LNCaP clone FGC (cell line): Measurements from ENCODE around the gene PSMB1.

Source experiments
- DNase-seq: peaks from one replicate; pipeline ENCODE4 v3.0.0-alpha.2; 2011; ENCODE audit warnings: low read depth
- H3K4me3 ChIP-seq: 2 replicates; pipeline ENCODE4 v1.5.1; 2011; ENCODE audit warnings: mild to moderate bottlenecking, low read depth, low read length, control low read depth
- CTCF ChIP-seq: IDR thresholded peaks from 2 replicates; pipeline ENCODE4 v1.5.1; 2012; ENCODE audit warnings: mild to moderate bottlenecking; ENCODE audit not compliant: control insufficient read depth, insufficient read depth; ENCODE audit errors: extremely low read depth

PSMB1 gene

GRCh38 chr6:170500955-170501590 is 52.0 kb downstream of the PSMB1 start:
- TF ChIP-seq CTCF, result no peak
- no peak for DNase-seq
- H3K4me3 ChIP-seq, result no peak overlapping the region

- no peak for TF ChIP-seq CTCF
- no peak overlapping the region for H3K4me3 ChIP-seq
- DNase-seq, result no peak
Observed at GRCh38 chr6:170497841-170498301, 55.2 kb downstream of the PSMB1 start.

GRCh38 chr6:170493354-170493753 is 59.8 kb downstream of the PSMB1 start:
- no peak overlapping the region for H3K4me3 ChIP-seq
- no peak for TF ChIP-seq CTCF
- DNase-seq, result no peak

GRCh38 chr6:170490259-170490658 is 62.8 kb downstream of the PSMB1 start:
- DNase-seq, result no peak
- H3K4me3 ChIP-seq, result no peak overlapping the region
- no peak for TF ChIP-seq CTCF

- H3K4me3 ChIP-seq, result no peak overlapping the region
- TF ChIP-seq CTCF, result no peak
Observed at GRCh38 chr6:170489836-170490235, 63.3 kb downstream of the PSMB1 start.

GRCh38 chr6:170487707-170488329 is 65.3 kb downstream of the PSMB1 start:
- H3K4me3 ChIP-seq, result no peak overlapping the region
- no peak for DNase-seq
- TF ChIP-seq CTCF, result no peak

More at GRCh38 chr6:170489836-170490235, 63.3 kb downstream of the PSMB1 start:
- DNase-seq, result no peak
